ENCODE measurements around the gene STT3A.
A peak's percentile ranks its signal among the peaks of the same experiment; 100 is the strongest.

The STT3A gene

GRCh38 chr11:125591649-125592304, 875 bp upstream of the STT3A start:
- peak; percentile 13 for DNase-seq

DNA sequence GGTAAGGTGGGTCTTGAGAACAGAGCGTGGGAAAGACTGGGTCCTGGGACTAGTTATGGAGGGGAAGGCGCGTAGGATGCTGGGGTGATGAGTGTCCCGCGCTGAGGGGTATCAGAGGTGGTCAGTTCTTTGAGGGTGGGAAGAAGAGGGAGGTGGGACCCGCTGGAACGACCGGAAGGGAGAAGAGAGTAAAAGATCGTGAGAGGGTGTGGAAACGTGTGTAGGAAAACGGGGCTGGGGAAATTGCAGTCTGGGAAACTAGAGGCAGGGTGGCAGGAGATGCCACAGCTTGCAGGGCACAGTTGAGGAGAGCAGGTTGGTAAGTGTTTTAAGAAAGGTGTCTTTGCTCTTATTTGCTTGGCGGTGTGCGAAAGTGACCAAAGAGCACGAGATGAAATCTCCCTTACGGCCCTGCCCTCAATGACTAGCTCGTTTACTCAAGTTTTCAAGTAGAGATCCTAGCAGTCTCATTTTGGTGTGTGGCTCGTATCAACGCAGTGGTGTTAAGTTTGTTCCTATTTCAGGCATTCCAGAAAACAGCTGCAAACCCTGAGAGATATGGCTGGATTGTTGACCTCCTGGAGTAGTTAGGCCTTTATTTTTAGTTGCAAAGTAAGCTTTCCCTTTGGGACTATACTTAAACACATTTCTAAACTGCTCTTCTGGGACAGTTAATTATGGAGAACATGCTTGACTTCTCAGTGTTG, 615 bp downstream of the STT3A start:
- no peak for DNase-seq

GRCh38 chr11:125594958-125595357, 2.3 kb downstream of the STT3A start:
- DNase-seq = no peak

GRCh38 chr11:125600663-125601062, 8.0 kb downstream of the STT3A start:
- DNase-seq = no peak

- DNase-seq = no peak
These were observed 10.6 kb downstream of the STT3A start for GRCh38 chr11:125603207-125603606.

DNA sequence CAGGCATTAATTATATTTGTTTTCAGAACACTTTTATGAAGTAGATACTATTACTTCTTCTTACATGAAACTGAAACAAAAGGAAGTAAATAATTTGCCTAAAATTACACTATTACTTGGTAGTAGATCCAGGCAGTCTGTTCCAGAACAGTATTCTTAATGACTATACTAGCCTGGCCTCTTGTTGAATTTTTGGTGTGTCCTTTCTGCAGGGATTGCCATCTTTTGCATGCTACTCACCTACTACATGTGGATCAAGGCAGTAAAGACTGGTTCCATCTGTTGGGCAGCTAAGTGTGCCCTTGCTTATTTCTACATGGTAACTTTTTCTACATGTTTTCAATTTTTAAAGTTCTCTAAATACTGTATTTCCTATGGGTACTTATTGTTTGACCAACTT, 12.8 kb downstream of the STT3A start:
- DNase-seq = no peak

DNA sequence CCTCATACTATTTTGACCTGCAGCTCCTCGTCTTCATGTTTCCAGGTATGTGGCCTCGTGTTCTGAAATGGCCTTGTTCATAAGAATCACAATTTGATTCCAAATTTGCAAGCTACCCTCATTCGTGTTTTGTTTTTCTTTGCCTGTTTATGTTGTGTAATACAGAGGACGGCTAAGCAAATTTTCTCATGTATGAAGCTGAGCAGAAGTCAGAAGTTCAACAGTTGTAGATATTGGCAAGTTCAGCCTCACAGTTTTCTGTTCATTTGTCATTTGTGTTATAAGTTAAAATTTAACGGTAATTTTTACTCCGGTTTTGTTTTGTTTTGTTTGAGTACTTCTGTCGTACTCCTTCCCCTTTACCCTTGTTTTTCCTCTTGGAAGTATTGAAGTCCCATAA, 16.9 kb downstream of the STT3A start:
- DNase-seq = no peak

DNA sequence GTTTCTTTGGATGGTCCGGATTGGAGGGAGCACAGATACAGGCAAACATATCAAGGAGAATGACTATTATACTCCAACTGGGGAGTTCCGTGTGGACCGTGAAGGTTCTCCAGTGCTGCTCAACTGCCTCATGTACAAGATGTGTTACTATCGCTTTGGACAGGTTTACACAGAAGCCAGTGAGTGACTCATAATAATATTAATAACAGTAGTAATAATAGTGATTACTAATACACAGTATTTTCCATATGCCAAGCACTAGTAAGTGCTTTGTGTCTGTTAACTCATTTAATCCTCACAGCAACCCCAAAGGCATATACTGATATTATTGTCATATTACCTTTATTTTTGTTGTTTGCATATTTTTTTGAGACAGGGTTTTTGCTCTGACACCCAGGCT, 25.7 kb downstream of the STT3A start:
- DNase-seq = no peak

- no peak for DNase-seq
These were observed 29.3 kb downstream of the STT3A start for GRCh38 chr11:125621995-125622394.

- no peak for DNase-seq
These were observed 30.4 kb downstream of the STT3A start for GRCh38 chr11:125623064-125623463.

GRCh38 chr11:125624756-125625213, 32.1 kb downstream of the STT3A start, which contains the start of gene CHEK1:
Gene CHEK1, plus strand, starts transcription at chr11:125625163. Its CDS starts 1,606 bp downstream, at chr11:125626769.
- DNase-seq = no peak

- no peak for DNase-seq
These were observed 32.6 kb downstream of the STT3A start for GRCh38 chr11:125625225-125625629.

- DNase-seq = peak; percentile 72
These were observed 33.1 kb downstream of the STT3A start for GRCh38 chr11:125625630-125626287.

DNA sequence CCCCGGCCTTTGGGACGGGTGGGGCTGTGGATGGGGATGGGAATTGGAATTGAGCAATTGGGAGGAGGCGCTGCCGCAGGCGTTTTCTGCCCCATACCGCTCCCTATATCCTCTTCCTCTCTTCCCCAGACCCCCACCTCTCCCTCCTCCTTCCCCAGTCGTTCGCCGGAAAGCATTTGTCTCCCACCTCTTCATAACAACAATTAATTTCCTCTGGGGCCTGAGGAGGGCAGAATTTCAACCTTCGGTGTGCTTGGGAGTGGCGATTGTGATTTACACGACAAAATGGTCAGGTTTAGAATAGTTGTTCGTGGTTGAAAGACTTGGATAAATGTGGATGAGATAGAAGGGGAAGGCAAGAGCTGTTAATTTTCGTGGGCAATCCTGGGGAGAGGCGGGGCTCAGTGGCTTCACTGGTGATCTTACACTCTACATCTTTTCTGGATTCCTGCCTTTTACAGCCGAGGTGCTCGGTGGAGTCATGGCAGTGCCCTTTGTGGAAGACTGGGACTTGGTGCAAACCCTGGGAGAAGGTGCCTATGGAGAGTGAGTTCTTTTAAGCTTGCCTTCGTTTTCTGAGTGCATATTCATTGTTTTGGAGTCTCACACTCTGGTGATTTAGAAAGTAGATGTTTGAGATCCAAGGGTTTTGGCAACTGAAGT, 33.8 kb downstream of the STT3A start:
- no peak for DNase-seq

- no peak for DNase-seq
These were observed 34.7 kb downstream of the STT3A start for GRCh38 chr11:125627236-125627910.

DNA sequence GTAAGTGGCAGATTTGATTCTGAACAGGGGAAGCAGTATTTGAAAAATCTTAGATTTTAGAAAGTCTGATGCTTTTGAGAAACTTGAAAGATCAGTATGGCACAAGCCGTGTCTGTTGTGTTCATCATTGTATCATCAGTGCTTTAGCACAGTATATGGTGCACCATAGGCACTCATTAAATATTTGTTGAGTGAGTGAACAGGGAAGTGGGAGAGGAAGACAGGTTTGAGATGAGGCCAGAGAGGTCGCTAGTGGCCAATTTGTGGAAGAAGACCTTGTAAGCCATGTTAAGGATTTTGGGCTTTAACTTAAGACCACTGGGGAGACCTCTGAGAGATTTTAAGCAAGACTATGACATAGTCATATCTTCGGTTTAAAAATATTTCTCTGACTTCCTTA, 45.2 kb downstream of the STT3A start:
- no peak for DNase-seq

DNA sequence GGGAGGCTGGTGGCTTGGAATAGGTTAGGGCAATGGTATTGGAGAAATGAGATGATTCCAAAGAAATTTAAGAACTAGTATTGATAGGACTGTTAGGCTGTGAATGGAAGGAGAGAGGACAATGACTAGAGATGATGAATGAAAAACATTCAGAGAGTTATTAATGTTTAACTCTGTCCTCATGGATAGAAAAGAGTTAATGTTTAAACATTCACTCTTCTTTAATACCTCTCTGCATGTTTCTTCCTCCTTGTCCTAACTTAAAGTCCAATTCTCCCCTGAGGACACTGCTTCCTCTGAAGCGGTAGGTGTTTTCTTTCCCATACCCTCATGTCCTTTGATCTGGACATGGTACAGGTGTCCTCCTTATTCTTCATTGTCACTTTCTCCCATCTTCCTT, 45.7 kb downstream of the STT3A start:
- no peak for DNase-seq

GRCh38 chr11:125645871-125646270, 53.2 kb downstream of the STT3A start:
- DNase-seq = no peak

- no peak for DNase-seq
These were observed 57.0 kb downstream of the STT3A start for GRCh38 chr11:125649465-125650166.

DNA sequence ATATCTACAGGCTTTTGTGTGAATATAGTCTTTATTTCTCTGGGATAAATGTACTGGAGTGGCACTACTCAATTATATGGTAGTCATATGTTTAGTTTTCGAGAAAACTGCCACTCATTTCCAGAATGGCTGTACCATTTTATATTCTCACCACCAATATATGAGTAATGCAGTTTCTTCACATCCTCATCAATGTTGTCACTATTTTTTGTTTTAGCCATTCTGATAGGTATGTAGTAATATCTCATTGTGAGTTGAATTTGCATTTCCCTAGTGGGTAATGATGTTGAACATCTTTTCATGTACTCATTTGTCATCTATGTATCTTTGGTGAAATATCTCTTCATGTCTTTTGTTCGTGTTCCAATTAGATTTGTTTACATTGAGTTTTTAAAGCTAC, 70.0 kb downstream of the STT3A start:
- no peak for DNase-seq

GRCh38 chr11:125663910-125664309, 71.3 kb downstream of the STT3A start:
- DNase-seq = no peak

DNA sequence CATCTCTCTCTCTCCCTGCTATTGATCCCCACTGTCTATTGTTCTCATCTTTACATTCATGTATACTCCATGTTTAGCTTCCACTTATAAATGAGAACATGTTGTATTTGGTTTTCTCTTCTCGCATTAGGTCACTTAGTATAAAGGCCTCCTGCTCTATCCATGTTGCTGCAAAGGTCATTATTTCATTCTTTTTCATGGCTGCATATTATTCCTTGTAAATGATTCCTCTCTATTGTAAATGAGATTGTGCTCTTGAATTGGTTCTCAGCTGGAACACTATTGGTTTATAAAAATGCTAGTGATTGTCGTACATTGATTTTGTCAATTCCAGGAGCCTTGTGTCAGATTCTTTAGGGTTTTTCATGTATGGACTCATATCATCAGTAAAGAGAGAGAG, 74.5 kb downstream of the STT3A start:
- DNase-seq = no peak
